Measurements from ENCODE around the gene KCNIP1.

KCNIP1 gene

GRCh38 chr5:170468633-170469285 lies 35.1 kb upstream of the KCNIP1 start:
- TF ChIP-seq CTCF (IDR thresholded peaks at IDR 0.05; ENCODE audit: low read depth, low read length, missing control alignments), result no peak
- no peaks in the 10 kb centered on the region for H3K27me3 ChIP-seq (replicated peaks)
- in situ Hi-C loops (cut with HindIII; ENCODE audit: low pct_ligation_motif_present, low sequenced_read_pairs), result no loop called here
- H3K27ac ChIP-seq, result no peak overlapping the region
- no peaks in the 10 kb centered on the region for H3K36me3 ChIP-seq (replicated peaks)
- no peak overlapping the region for H3K4me3 ChIP-seq (ENCODE audit: low read depth, low read length)
- no peak for DNase-seq

GRCh38 chr5:170469414-170469813 lies 34.4 kb upstream of the KCNIP1 start:
- in situ Hi-C loops (cut with HindIII; ENCODE audit: low pct_ligation_motif_present, low sequenced_read_pairs), result no loop called here
- no peak for TF ChIP-seq CTCF (IDR thresholded peaks at IDR 0.05; ENCODE audit: low read depth, low read length, missing control alignments)
- no peak for DNase-seq
- Histone ChIP-seq H3K27ac (no peak overlapping the region), H3K36me3 (replicated peaks) (no peaks in the 10 kb centered on the region), H3K4me3 (ENCODE audit: low read depth, low read length) (no peak overlapping the region), H3K27me3 (replicated peaks) (no peaks in the 10 kb centered on the region)

- in situ Hi-C loops (cut with HindIII; ENCODE audit: low pct_ligation_motif_present, low sequenced_read_pairs), result no loop called here
- TF ChIP-seq CTCF (IDR thresholded peaks at IDR 0.05; ENCODE audit: low read depth, low read length, missing control alignments), result no peak
- DNase-seq, result no peak
- Histone ChIP-seq H3K4me3 (ENCODE audit: low read depth, low read length) (no peak overlapping the region), H3K27me3 (replicated peaks) (no peaks in the 10 kb centered on the region), H3K27ac (no peak overlapping the region), H3K36me3 (replicated peaks) (no peaks in the 10 kb centered on the region)
These were observed 33.5 kb upstream of the KCNIP1 start for GRCh38 chr5:170470275-170470674.

GRCh38 chr5:170470808-170471404 lies 32.9 kb upstream of the KCNIP1 start:
- in situ Hi-C loops (cut with HindIII; ENCODE audit: low pct_ligation_motif_present, low sequenced_read_pairs), result no loop called here
- no peaks in the 10 kb centered on the region for H3K36me3 ChIP-seq (replicated peaks)
- TF ChIP-seq CTCF (IDR thresholded peaks at IDR 0.05; ENCODE audit: low read depth, low read length, missing control alignments), result no peak

GRCh38 chr5:170471551-170472178 lies 32.2 kb upstream of the KCNIP1 start:
- Histone ChIP-seq H3K27me3 (replicated peaks) (no peaks in the 10 kb centered on the region), H3K27ac (no peak overlapping the region), H3K36me3 (replicated peaks) (no peaks in the 10 kb centered on the region), H3K4me3 (ENCODE audit: low read depth, low read length) (no peak overlapping the region)
- no peak for DNase-seq
- no peak for TF ChIP-seq CTCF (IDR thresholded peaks at IDR 0.05; ENCODE audit: low read depth, low read length, missing control alignments)
- in situ Hi-C loops (cut with HindIII; ENCODE audit: low pct_ligation_motif_present, low sequenced_read_pairs), result no loop called here

More at GRCh38 chr5:170470808-170471404, 32.9 kb upstream of the KCNIP1 start:
- H3K27ac ChIP-seq, result no peak overlapping the region
- no peak for DNase-seq
- H3K4me3 ChIP-seq (ENCODE audit: low read depth, low read length), result no peak overlapping the region
- no peaks in the 10 kb centered on the region for H3K27me3 ChIP-seq (replicated peaks)

Measured in brain microvascular endothelial cell (primary cell).